ENCODE results near the gene RPL10A.
"Not testable (repeated sequence)": the region's sequence is repeated elsewhere in the genome, so short reads cannot be mapped to it uniquely, and the experiment has no call there.

The RPL10A gene

GRCh38 chr6:35515939-35516338 is 47.7 kb downstream of the RPL10A start:
- not testable (repeated sequence) for DNase-seq

- DNase-seq, result no peak
Measured at GRCh38 chr6:35516712-35517111, 48.5 kb downstream of the RPL10A start.

- not testable (repeated sequence) for DNase-seq
Measured at GRCh38 chr6:35517978-35518377, 49.8 kb downstream of the RPL10A start.

DNA sequence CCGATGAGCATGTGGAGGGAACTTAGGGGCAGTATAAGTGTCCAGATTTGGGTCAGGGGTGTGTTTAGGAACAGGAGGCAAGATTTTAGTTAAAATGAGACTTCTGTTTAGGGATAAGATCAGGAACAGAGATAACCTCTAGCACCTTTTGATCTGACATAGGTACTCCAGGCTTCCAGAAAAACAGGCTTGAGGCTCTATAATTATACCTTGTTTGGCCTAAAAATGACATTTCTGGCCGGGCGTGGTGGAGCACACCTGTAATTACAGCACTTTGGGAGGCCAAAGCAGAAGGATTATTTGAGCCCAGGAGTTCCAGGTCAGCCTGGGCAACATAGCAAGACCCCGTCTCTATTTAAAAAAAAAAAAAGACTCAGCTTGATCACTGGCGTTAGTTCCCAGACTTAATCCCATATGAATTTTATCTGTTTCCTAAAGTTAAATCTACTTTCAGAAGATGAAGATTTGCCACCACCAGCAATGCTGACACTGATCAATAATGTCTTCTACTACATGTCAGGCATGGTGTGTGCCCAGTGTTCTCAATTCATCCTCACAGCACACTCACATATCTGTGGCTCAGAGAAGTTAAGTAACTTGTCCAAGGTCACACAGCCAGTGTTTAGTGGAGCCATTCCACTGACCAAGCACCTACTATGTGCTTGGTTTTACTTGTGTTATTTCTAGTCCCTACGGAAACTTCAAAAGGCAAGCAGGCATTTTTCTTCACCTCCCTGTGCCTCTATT is 50.5 kb downstream of the RPL10A start:
- DNase-seq, result no peak

DNA sequence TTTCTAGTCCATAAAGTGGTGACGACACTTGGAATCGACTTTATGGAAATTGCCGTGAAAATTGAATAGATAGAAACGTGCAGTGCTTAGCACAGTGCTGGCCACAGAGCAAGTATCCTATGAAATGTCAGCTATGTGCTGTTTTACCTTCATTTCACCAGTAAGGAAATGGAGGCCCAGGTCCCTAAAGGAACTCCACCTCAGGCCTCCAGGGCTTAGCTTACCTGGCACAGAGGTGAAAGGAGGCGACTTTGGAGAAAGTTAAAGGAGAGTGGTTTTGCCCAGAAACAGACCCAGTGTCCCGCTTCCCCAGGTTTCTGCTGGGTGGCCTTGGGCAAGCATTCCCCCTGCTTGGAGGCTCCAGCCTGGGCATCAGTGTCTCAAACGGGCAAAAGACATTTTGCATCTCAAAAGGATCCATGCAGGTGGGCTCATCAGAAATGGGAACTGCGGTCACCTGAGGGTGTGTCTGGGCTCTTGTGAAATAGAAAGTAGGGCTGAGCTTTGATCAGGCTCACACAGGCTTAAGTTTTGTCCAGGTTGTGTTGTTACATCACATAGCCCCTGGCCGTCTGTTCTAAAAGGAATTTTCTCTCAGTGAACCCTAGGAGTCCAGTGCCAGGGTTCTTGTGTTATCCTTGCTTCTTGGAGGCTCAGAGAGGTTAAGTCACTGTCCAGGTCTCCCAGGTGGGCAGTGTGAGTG is 51.3 kb downstream of the RPL10A start:
- no peak for DNase-seq

Measured in hematopoietic multipotent progenitor cell treated with erythropoietin and hydrocortisone succinate and interleukin-3 and kit ligand, for 4 days (in vitro differentiated cells).